GM12872 (cell line): ENCODE data around the gene PDZD7.

Experiments used
- TF ChIP-seq, protein P1 (sequence below): IDR thresholded peaks from 3 replicates; pipeline ENCODE4 v1.5.1; 2011; ENCODE audit warnings: low read depth, mild to moderate bottlenecking, low read length, moderate library complexity; ENCODE audit not compliant: insufficient read depth

Gene PDZD7

DNA sequence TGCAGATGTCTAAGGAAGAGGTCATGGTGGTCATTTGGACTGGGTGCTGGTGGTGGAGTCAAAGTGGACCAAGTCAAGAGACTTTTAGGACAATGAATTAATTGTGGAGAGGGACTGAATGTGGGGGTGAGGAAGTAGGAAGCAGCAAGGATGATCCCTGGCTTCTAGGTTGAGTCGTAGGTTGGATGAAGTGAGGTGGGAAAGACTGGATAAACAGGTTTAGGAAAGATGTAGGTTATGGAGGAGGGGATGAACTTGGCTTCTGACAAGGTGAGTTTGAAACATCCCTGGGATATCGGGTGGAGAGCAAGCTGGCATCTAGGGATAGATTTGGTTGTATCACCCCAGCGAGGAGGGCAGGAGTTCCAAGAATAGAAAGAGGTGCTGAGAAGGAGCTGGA lies 54.0 kb downstream of the PDZD7 start:
- TF ChIP-seq, protein P1, sequence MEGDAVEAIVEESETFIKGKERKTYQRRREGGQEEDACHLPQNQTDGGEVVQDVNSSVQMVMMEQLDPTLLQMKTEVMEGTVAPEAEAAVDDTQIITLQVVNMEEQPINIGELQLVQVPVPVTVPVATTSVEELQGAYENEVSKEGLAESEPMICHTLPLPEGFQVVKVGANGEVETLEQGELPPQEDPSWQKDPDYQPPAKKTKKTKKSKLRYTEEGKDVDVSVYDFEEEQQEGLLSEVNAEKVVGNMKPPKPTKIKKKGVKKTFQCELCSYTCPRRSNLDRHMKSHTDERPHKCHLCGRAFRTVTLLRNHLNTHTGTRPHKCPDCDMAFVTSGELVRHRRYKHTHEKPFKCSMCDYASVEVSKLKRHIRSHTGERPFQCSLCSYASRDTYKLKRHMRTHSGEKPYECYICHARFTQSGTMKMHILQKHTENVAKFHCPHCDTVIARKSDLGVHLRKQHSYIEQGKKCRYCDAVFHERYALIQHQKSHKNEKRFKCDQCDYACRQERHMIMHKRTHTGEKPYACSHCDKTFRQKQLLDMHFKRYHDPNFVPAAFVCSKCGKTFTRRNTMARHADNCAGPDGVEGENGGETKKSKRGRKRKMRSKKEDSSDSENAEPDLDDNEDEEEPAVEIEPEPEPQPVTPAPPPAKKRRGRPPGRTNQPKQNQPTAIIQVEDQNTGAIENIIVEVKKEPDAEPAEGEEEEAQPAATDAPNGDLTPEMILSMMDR: no peak

DNA sequence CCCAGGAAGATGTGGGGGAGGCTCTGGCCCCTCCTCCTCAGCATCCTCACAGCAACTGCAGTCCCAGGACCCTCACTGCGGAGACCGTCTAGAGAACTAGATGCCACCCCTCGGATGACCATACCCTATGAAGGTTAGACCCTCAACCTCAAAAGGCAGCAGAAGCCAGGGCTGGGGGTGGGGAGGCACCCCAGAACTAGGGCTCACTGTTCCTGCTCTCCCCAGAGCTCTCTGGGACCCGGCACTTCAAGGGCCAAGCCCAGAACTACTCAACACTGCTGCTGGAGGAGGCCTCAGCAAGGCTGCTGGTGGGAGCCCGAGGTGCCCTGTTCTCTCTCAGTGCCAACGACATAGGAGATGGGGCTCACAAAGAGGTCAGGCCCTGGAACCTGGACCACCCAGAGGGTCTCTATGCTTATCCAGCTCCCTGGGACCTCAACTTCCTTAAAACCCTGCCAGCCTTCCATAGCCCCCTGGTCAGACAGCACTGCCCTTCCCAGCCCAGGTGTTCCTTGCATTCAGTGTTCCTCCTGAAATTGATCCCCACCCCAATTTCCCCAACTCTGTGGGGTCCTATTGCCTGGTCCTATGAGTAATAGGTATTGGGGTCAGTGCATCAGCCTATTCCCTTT lies 57.9 kb downstream of the PDZD7 start:
- TF ChIP-seq, protein P1: no peak

DNA sequence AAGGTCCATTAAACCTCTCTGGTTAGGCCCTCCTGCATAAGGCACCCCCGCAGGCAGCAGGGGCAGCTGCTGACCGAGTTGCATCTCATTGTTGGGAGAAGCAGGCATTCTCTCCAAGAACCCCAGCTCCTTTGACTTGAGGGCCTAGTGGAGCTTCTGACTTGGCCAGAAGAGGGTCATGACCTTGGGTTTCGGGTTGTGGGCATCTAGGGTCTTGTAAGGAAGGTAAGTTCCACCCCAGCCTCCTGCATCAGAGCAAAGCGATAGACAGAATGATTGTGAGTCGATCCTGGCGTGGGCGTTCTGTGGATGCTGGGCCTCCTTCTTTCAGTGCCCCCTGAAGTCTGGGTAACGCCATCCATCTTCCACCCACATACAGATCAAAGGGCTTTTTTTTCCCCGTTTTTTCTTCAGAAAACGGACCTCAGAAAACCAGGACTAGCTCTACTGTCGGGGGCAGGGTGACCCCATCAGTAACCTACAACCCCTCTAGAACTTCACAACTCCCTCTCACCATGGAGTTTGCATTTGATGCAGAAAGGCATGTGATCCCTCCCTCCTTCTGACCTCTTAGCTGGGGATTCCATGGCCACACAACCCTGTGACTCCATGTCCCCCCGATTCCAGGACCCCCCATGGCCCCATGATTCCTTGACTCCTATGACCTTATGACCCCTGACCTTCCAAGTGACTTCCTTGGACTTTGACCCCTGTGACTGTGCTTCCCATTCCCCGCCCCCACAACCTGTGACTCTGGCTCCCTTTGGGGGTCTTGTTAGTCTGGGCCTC lies 58.6 kb downstream of the PDZD7 start:
- TF ChIP-seq, protein P1: no peak

DNA sequence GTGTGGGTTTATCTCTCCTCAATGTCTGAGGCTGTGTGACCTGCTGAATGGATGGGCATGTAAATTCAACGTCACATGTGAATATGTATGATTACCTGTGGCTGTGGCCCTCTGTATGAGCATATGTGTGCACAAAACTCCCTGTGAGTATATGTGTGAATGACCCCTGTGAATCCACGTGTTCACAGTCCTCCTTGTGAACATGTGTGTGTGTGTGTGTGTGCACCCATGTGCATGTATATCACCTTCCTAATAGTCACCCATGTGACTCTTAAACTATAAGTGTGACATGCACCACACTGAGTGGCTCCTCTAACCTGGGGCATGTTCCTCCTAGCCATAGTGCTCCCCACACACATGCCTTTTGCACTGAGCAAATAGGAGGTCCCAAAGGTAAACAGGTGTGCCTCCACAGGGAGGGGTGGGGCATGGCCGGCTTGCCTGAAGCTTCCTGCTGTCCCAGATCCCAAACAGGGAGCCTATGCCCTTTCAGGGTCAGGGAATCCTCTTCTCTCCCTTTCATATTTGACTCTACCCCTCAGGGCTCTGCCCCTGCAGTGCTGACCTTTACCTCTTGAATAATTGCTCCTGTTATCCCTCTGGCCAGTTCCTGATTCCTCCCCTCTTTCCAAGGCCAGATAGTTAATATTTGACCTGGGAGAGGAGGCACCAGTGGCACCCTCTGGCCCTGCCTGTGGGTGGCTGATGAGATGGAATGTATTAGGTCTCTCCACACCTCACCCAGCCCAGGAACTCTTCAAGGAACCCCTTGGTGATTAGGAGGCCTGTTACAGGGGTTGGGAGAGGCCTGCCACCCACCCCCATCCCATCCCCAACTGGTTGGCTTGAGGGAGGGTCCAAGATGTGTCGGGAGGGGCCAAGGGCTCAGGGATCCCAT lies 59.8 kb downstream of the PDZD7 start:
- TF ChIP-seq, protein P1: no peak

DNA sequence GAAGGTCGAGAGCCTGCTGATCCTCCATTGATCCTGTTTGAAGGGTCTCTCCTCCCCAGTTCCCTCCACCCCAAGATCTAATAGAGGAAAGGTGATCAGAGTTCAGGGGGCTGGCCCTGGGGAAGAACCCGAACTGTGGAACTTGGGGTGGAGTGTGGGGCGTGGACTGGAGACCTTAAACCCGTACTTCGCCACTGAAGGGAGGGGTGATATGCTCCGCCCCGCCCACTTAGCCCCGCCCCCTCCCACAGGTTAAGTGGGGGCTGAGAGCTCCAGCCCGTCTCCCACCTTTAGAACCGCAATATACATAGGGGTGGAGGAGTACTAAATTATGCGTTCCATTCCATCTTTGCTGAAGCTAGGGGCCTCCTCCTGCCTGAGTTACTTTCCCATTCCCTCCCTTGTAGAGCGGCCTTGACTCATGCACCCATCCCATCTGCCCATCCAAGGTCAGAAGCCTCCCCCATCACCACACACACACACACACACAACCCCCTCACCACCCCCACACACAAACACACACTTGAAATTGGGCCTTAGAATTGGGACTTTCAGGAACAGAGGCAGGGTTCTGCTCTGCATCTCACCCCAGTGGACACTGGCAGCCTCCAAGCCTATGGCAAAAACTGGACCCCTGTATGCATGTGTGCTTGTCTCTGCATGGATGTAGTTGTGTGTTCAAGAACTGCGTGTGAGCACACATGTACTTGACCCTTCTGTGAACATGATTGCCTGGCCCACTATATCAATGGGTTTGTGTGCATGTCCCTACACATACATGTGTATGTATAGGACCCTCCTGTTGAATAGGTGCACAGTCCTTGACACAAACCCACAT lies 60.6 kb downstream of the PDZD7 start:
- TF ChIP-seq, protein P1: no peak

DNA sequence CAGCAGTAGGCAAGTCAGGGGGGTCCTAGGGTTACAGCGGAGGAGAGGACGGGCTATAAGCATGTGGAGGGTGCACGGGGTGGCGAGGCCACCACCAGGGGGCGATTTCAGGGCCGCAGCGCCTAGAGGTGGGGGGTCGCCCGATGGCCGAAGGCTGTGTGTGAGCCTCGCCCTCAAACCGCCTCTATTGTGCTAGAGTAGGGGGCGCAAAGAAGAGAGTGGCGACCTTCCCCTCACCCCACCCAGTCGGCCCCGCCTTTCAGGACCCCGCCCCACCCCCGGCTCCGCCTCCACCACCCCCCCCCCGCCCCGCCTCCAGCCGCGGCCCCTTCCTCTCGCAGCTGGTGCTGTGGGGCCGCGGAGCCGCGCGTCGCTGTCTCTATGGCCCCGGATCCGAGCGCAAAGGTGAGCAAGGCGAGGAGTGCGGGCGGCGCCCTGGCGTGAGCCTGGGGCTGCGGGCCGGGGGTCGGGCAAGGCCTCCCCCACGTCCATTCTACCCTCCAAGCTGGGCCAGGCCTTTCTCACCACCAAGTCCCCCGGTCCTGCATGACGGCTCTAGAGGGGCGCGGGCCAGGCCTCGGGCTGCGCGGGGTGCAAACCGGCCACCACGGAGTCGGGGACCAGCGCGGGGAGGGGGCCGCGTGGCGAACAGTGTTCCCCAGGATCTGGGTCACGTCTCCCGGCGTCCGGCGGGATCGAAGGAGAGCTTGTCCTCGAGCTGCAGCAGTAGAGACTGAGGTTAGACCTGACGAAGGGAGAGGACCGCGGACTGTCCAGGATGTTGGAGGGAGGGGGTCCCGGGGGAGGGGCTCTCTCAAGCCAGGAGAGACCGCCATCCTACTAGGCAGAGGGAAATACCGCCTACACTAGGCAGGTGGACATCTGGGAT lies 61.5 kb downstream of the PDZD7 start, which contains the start of gene SEMA4G:
Gene SEMA4G, plus strand, starts transcription at position 318 of the 889 bp plus-strand sequence. CDS start 3,409 bp downstream, outside the sequence.
- TF ChIP-seq, protein P1: peak; percentile 87
